ENCODE measurements around the gene PTPRS.
"Not testable (repeated sequence)": the region's sequence is repeated elsewhere in the genome, so short reads cannot be mapped to it uniquely, and the experiment has no call there.

The PTPRS gene

DNA sequence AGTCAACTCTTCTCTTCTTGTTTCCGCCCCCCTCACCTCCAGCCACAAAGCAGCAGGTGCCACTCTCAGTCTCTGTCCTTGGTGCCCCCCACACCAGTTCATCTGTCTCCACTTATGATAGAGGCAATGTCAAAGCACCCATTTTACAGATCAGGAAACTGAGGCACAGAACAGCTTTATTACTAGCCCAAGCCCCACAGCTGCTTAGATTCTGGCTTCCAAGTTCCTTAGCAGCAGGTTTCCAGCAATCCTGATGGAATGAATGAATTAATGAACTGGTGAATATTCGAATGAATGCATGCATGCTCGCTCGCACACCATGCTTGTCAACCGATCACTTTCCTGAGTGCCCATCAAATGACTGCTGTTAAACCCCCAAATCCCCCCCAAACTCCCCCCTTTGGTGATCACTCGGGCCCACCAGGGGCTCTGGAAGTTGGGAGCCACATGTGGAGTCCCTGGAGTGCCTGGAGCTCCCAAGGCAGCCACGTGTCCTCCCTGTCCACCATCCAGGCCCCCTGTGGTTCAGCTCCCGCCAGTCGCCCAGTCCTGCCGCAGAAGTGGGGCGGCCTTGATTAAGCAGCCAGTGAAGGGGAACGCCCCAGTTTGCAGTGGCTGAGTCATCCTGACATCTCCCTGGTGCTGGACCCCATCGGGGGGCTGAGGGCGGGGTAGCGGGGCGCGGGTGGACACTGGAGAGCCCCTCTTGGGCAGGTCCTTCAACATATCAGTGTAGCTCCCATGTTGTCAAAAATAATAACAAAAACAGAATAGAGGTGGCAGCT, 6.8 kb downstream of the PTPRS start:
- DNase-seq, result no peak

DNA sequence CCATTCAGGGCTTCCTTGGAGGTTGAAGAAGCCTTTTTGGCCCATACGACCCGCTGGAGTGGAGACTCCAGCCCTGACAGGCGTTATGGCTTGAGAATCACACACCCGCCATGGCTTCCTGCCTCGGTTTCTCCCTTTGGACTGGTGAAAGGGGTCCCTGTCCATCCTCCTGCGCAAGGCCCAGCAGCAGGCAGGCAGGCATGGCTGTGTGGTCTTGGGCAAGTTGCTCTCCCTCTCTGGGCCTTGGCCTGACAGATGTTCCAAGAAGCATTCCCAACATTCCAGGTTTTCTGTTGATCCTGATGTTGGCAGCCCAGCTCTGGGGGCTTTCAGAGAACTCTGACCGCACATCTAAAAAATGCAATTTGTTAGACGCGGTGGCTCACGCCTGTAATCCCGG, 8.1 kb downstream of the PTPRS start:
- no peak for DNase-seq

- DNase-seq, result no peak
Observed at GRCh38 chr19:5331790-5332189, 8.8 kb downstream of the PTPRS start.

DNA sequence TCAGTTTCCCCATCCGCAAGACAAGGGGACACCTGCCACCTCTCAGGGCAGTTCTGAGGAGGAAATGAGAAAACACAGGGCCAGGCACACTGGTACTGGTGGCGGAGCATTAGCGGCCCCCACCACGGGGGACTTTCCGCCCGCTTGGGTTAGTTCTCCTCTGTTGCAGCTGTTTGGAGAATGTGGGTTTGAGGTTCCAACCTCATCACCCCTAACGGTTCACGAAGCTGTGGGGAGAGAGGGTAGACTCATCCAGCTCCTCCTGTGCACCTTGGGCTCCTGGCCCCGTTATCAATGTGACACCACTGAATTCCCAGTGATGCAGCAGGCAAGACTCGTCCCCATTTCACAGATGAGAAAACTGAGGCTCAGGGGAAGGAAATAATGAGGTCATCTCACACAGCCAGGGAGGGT, 10.3 kb downstream of the PTPRS start:
- DNase-seq, result no peak

DNA sequence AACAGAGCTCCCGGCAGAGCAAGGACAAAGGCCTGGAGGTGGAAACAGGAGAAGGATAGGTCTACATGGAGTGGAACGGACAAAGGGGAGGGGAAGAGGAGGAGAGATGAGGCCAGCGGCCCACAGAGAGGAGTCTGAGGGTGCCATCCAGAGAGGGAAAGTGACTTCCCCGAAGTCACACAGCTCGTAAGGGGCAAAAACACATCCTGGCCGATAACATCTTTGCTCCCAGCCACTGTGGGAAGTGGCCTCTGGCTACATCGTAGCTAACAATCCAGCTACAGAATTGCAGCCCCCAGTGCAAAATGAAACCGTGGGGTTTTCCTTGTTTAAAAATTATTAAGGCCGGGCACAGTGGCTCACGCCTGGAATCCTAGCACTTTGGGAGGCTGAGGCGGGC, 11.5 kb downstream of the PTPRS start:
- DNase-seq, result no peak

- not testable (repeated sequence) for DNase-seq
Observed at GRCh38 chr19:5328407-5328806, 12.2 kb downstream of the PTPRS start.

GRCh38 chr19:5326986-5327623, 13.5 kb downstream of the PTPRS start:
- DNase-seq, result no peak

GRCh38 chr19:5326545-5326944, 14.1 kb downstream of the PTPRS start:
- DNase-seq, result no peak

DNA sequence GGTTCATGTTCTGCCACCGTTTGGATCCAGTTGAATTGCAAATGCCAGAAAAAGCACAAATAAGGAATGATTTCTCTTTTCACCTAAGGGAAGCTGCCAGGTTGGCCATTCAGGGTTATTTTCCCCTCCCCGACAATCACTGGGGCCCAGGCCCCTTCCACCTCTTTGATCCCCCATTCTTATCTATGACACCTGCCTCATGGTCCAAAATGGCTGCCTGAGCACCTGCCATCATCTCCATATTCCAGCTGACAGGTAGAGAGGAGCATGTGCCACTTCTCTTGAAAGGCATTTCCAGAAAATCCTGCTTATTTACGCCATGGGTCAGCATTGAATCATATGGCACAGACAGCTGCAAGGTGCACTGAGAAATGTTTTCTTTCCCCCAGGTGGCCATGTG, 15.7 kb downstream of the PTPRS start:
- no peak for DNase-seq

- no peak for DNase-seq
Observed at GRCh38 chr19:5323475-5323811, 17.2 kb downstream of the PTPRS start.

- DNase-seq, result no peak
Observed at GRCh38 chr19:5321851-5322681, 18.5 kb downstream of the PTPRS start.

DNA sequence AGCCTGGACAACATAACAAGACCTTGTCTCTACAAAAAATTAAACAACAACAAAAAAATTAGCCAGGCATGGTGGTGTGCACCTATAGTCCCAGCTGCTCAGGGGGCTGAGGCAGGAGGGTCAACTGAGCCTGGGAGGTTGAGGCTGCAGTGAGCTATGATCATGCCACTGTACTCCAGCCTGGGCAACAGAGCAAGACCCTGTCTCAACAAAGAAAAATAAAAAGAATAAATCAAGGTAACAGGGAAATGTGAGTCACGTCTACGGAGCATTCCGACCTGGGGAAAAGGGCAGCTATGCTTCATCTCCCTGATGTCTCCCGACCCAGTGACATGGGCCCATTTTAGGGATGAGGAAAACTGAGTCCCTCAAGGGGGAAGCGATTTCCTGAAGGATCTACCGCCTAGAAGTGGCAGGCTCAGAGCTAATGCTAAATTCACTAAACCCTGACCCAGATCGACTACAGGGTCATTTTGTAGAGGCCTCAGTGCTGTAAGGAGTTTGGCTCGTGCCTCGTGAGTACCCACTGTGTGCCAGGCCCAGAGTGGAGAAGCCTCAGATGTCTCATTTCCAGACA, 19.5 kb downstream of the PTPRS start:
- DNase-seq, result no peak

DNA sequence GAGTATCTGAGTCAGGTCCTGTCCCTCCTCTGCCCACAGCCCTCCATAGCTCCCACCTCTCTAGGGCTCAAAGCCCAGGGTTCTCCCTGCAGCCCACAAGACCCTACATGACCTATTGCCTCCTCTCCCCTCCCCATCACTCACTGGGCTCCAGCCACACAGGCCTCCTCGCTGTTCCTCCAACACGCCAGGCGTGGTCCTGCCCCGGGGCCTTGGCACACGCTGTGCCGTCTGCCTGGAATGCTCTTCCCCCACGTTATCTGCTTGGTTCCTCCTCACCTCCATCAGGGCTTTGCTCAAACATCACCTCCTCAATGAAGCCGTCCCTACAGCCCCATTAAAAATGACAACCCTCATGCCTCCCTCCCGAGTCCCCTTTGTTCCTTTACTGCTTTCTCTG, 21.1 kb downstream of the PTPRS start:
- DNase-seq, result no peak

DNA sequence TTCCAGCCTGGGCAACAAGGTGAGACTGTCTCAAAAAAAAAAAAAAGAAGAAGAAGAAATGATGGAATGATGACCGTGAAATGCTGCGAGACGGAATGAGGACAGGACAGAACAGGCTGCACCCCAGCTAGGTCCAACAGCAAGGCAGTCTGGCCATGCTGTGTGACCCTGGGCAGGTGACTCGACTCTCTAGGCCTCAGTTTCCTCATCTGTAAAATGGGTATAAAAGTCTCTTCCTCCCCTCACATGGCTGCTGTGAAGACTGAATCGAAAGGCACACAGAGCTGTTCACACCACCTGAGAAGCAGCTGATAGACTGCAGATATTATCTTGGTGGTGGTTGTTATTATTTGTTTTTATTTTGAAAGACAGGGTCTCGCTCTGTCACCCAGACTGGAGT, 22.3 kb downstream of the PTPRS start:
- no peak for DNase-seq

DNA sequence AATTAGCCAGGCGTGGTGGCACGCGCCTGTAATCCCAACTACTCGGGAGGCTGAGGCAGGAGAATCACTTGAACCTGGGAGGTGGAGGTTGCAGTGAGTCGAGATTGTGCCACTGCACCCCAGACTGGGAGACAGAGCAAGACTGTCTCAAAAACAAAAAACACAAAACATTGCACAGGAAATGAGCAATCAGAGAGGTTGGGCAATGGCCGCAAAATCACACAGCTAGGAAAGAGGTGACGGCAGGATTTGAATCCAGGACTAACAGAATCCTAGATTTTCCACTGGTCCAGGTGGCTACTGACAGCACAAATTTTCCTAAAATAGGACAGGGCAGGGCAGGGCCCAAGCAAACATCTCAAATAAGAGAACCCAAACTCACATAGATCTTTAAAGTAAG, 23.3 kb downstream of the PTPRS start:
- no peak for DNase-seq

DNA sequence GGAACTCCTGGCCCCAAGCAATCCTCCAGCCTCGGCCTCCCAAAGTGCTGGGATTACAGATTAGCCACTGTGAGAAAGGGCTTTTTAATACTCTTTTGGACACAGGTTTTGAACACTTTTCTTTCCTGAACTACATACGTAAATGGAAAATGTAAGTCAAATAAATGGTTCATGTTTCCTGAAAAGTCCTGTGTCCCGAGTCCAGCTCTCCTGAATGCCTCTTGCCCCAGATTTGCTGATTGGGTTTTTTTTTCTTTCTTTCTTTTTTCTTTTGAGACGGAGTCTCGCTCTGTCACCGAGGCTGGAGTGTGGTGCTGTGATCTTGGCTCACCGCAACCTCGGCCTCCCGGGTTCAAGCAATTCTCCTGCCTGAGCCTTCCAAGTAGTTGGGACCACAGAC, 24.5 kb downstream of the PTPRS start:
- no peak for DNase-seq

DNA sequence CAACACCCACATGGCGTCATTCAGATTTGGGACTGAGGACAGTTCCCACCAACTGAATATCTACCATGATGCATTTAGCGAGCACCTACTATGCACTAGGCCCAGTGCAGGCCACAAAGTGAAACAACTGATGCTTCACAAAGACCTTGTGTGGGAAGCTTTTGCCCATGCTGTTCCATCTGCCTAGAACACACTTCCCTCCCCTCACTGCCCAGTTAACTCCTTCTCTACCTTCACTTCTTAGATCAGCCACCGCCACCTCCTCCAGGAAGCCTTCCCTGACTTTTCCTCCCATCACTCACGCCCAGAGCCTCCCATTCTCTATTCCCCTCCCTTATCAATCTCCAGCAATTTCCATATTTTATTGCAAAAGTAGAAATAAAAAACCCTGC, 25.7 kb downstream of the PTPRS start:
- DNase-seq, result no peak

DNA sequence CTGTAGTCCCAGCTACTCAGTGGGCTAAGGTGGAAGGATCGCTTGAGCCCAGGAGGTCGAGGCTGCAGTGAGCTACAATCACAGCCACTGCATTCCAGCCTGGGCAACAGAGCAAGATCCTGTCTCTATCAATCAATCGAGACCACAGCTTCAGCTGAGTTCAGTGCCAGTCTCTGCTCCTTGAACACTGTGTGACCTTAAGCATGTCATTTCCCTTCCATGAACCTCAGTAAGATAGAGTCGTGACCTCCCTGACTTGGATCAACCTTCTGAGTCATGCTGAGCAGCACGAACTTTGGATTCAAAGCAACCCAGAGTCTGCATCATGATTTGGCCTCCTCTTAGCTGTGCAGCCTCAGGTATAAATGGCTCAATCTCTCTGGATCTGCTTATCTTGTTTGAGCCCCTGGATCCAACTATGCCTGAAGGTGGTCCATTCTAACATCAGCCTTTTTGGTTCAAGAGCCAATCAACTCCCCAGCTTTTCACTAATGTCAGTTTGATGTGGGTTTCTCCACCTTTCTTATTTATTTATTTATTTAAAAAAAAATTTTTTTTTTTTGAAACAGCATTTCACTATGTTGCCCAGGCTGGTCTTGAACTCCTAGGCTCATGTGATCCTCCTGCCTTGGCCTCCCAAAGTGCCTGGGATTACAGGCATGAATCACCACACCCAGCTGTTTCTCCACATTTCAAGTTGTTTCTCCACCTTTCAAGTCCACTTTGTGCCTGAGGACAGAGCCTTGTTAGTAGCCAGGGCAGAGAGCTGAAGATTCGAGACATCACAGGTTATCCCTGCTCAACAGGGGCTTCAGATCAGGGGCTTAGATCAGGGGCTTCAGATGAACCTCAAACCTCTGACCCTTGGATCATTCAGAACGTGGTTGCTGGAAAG, 26.4 kb downstream of the PTPRS start:
- no peak for DNase-seq

DNA sequence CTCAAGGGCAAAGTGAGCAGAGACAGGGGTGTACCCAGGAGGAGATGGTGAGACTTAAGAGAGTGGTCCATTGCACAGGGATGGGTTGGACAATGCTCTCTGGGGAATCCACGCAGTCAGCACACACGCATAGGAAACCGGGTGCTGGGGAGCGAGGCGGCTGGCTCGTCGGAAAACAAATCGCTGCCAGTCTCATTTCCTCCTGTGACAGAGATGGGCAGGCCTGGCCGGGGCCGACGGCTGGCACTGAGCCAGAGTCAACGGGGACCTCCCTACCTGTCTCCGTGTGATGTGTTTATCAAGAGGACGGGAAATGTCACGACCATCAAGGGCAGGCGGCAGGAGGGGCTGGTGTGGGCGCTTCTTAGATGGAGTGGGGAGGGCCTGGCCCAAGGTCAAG, 27.3 kb downstream of the PTPRS start:
- no peak for DNase-seq

GRCh38 chr19:5312058-5312457, 28.6 kb downstream of the PTPRS start:
- DNase-seq, result no peak

- DNase-seq, result no peak
Observed at GRCh38 chr19:5309438-5310204, 31.0 kb downstream of the PTPRS start.
